Measurements from ENCODE around the gene BAG2.

The BAG2 gene

DNA sequence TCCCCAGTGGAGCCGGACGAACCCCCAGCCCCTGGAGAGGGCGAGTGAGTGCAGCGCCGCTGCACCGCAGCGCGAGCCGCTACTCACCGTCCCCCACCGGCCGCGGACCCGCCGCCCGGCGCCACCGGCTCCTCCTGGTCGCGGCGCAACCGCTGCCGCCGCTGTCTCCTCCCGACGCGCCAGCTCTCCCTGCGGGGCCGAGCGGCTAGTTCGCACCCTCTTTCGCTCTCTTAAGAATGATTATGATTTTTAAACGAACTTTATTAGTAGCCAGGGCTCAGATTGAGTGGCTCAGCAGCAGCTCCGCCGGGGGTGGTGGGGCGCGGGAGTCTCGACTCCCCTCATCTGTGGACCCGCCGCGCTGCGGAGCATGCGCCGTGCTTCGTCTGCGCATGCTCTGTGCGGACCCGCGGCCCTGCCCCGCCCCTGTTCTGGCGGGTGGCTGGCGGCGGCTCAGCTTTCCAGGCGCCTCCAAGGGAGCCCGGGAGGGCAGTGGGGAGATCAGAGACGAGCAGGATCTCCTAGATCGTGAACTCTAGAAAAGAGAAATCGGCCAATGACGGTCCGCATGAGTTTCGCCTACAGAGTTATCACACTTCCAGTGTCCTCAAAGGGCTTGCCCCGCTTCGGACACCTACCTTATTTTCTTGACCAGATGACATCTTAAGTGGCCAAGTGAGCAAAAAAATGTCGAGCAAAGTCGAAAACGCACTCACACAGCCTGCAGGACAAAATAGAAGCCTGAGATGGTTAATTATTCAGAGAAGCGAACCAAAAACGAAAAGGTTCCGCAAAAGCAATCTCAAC, 50.0 kb downstream of the BAG2 start, which contains the start of gene RAB23:
Gene RAB23 (minus strand): TSS at position 372 of the 807 bp plus-strand sequence. CDS start 11,927 bp downstream, outside the sequence.
- POLR2A ChIA-PET: interaction anchor here (0.6 to 0.8 kb wide), 2 partner anchors 50 to 64 kb away, joined by 3 to 4 read pairs; partner anchors contain the start of gene BAG2
- TF ChIP-seq CTCF (IDR thresholded peaks at IDR 0.05; ENCODE audit: control extremely low read depth, extremely low read depth, low read depth, missing control alignments): no peak
- CTCF ChIA-PET: interaction anchor here (1.0 to 1.7 kb wide), 14 partner anchors 10 to 318 kb away, joined by 3 to 6 read pairs (median 3); partner anchors contain the start of gene PRIM2
- DNase-seq (ENCODE audit: extremely low spot score): peak; percentile 93

DNA sequence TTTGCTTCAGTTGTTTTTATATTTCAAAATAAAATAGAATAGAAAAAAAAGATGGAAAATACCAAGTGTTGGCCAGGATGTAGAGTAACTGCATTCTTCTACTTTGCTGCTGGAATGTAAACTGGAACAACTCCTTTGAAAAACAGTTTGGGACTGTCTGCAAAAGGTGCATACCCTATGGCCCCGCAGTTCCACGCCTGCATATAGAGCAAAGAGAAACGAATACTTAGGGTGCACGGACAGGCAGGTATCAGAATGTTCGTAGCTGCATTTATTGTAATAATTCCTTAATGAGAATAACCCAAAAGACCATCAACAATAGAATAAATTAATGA, 50.6 kb downstream of the BAG2 start:
- ChIA-PET CTCF (interaction anchor here (1.2 to 1.4 kb wide), 4 partner anchors 11 to 95 kb away, joined by 3 to 4 read pairs (median 4); partner anchors contain the start of gene PRIM2), POLR2A (no interaction called here)
- TF ChIP-seq CTCF (IDR thresholded peaks at IDR 0.05; ENCODE audit: control extremely low read depth, extremely low read depth, low read depth, missing control alignments): no peak
- no peak for DNase-seq (ENCODE audit: extremely low spot score)

DNA sequence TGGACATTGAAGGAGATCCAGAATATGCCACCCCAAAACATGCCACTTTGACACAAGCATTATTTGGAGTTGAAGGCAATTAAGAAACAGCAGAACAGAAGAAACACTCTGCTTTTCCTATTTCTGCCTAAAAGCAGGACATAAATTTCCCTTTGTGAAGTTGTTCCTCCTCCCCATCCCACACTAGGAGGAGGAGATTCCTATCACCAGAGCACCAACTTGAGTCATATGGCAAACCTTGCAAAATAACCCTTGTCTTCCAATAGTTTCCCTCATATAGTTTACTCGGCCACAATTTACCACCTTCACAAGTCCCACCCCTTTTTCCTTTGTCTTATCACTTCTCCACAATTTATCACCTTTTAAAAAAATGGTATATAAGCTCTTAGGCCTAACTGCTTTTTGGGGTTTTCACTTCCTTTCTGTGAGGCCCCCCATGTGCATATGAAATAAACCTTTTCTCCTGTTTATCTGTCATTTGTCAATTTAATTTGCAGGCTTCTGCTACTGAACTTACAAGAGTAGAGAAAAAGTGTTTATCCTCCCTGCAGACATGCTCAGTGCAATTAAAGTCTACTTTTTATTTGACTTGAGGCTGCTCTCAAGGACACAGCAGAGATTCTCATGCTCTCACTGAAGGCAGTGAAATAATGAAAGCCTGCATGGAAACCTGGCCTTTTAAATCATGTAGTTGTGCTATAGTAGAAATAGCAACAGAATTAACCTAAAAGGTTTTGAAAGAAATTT, 52.8 kb downstream of the BAG2 start:
- CTCF ChIA-PET: no interaction called here
- POLR2A ChIA-PET: no interaction called here
- DNase-seq (ENCODE audit: extremely low spot score): no peak
- no peak for TF ChIP-seq CTCF (IDR thresholded peaks at IDR 0.05; ENCODE audit: control extremely low read depth, extremely low read depth, low read depth, missing control alignments)

GRCh38 chr6:57226221-57226620, 54.1 kb downstream of the BAG2 start:
- ChIA-PET POLR2A (no interaction called here), CTCF (interaction anchor here (0.8 kb wide), 1 partner anchor 90 kb away, joined by 3 read pairs; no protein-coding TSS in a partner anchor)
- no peak for DNase-seq (ENCODE audit: extremely low spot score)
- no peak for TF ChIP-seq CTCF (IDR thresholded peaks at IDR 0.05; ENCODE audit: control extremely low read depth, extremely low read depth, low read depth, missing control alignments)

Data from GM10248 (cell line).